Measurements from ENCODE around the gene RIN2.

Gene RIN2

DNA sequence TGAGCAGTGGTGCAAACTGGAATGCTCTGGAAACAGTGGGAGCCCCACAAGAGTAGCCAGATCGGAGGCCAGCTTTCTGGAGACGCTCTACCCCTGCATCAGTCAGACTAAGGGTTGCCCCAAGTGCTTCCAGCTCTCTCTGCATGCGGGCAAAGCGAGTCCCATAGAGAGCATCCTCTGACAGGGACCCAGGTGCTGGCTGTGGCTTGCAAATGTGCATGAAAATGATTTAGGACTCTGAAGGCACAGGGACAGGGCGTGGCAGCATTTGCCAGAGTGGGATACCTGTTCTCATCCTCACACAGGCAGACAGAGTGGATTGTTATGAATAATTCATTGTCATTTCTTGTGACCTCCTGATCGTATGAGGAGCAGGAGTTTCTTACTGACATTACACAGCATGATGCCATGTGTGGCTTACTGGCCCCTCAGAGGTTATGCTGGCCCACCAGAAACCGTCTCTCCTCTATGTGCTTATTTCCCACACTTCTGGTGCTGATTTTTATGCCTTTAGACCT lies 10.3 kb downstream of the RIN2 start:
- DNase-seq = no peak

DNA sequence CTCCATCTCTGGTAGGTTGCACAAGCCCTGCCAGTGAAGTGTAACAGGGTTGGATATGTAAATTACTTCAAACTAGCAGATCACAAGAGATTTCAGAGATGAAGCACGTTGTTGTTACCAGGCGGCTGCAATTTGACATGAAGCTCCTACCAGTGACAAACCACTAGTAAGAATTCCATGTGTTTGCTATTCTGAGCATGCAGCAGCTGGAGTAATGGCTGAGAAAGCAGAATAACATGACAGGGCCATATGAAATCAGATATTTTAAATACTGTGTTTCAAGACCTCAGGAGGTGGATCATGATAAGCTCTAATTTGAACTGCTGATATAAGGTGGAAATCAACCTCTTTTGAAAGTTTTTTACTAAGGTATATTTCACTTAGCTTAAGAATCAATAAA lies 11.4 kb downstream of the RIN2 start:
- DNase-seq = no peak

DNA sequence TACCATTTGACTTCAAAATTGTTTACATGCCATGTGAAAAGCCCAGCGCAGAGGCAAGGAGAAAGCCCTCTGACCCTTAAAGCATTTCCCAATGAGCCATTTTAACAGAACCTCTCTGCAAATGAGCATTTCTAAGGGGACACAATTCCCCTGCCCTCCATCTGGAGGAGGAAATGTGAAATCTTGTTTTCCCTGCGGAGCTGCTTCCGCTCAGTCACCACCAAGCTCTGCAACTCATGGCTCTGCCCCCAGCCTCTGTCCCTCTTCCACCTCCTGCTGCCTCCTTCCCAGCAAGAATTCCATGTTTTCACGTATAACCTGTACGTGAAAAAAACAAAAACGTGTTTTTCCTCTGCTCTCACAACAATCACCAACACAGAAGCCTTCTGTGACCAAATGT lies 12.3 kb downstream of the RIN2 start:
- no peak for DNase-seq

DNA sequence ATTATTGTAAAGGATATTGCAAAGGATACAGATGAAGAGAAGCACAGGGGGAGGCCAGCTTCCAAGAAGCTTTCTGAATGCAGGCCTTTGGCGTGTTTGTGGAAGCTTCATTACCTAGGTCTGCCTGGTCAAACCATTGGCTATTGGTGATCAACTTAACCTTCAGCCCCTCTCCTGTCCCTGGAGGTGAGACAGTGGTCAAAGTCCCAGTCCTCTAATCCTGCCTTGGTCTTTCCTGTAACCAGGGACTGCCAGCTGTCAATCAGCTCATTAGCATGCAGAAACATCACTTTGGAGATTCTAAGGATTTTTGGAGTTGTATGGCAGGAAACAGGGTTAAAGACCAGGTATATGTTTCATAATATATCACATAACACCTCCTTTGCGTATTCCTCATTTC lies 13.0 kb downstream of the RIN2 start:
- DNase-seq = no peak

DNA sequence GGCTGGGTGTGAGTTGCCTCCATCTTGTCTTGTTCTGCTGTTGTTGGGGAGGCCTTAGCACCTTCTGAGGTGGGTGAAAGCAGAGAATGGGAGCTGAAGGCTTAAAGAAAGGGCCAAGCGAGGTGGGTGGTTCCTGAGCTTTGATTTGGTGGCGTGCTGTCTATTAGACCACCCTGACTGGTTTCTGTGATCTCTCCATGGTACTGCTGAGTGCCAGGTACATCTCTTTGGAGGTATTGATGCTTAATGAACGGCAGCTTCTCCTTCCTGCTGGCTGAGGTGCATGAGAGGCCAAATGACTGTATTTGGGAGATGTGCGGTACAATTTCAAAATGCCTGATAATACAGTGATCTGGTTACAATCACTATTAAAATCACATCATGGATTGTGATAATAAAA lies 15.4 kb downstream of the RIN2 start:
- no peak for DNase-seq

DNA sequence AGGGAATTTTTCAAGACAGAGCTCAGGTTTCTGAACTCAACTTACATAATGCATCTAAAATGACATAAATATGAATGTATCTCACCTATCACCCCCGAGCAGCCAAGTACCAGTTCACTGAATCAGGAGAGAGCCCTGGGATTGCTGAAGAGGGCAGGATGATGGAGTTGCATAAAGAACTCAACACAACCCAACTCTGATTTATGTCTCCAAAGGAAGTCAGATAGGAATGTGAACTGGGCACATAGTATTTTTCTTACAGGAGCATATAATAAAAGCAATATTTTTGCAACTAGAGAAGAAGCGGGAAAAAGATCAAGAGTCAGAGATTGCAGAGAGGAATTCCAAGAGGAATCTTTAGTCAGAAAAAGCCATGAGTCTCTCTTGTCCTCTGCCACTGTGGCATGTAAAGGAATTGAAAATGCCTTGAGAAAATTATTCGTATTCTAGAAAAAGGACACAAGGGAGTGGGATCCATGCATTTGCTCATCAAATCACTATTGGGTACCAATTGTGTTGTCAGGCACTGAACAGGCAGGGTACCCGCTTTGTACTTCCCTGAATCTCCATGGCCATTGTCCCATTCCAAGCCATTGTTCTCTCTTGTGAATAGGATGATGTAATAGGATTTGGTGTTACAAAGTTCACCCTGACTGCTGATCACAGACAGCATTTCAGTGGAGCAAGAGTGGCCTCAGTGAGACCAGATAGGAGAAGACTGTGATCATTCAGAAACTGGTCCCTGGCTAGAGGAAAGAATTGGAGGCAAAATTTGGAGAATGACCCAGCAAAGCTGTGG lies 16.3 kb downstream of the RIN2 start:
- no peak for DNase-seq

DNA sequence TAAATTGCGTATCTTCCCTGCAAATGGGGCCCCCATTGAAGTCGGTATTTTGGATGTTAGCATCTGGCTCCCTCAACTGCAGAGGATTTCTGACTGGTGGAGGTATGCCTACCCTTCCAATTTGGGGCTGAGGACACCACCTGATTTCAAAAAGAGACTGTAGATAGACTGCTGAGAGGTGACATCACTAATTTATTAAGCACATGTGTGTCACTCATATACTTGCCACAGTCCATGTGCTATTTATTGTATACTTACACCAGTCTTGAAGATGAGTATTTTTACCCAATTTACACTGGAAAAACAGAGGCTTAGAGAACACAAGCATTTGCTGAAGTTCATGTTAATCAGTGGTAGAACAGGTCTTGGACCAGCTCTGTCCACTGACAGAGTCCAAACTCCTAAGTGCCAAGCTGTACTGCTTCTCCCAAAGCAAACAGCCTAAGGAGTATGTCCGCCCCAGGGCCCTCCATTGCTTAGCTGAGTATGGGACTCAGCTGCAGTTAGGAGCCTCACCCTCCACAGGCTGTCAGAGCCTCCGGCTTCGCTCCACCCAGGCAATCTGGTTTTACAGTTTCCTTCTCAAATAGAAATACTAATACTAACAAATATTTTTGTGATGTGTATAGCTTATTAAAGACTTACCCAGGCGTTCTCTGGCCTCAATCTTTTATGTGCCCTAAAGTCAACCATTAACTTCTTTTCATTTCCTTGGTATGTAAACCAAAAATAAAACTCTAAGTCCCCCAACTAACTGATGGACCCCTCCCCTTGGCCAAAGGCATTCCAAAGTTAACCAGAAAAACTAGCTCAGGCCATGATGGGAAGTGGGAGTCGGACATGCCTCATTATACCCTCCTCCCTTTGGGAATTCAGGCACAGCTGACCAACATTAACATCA lies 17.5 kb downstream of the RIN2 start:
- DNase-seq = peak; percentile 67

DNA sequence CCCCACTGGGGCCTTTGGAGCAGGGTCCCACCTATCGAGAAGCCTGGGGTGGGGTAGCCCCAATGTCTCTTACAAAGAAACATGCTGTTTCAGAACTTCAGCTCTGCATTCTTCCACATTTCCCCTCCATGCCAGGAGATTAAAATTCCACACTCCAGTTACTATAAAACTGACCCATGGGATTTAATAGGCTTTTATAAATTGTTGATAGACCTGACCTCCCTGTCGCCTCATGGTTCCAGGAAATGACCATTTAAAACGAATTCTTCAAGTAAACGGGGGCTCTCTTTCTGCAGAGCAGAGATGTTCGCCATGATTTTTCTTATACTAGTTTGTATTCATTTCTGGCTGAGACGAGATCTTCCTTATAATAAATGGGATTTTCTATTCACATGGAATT lies 19.3 kb downstream of the RIN2 start:
- no peak for DNase-seq

DNA sequence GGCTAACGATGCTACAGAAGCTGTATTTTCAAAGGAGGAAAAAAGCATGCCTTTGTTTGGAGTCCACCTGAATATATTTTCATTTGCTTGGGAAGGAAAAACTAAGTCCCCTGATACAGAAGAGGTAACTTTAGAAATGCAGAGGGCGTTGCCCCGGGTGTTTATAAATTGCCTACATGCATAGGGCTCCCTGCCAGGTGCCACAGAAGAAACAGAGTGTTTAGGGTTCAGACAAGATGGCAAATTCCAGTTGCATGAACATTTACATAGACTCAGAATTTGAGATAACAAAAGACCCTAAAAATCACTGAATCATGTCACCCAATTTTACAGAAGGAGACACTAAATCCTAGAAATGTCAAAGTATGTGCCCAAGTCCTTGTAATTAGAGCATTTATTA lies 19.9 kb downstream of the RIN2 start:
- no peak for DNase-seq

DNA sequence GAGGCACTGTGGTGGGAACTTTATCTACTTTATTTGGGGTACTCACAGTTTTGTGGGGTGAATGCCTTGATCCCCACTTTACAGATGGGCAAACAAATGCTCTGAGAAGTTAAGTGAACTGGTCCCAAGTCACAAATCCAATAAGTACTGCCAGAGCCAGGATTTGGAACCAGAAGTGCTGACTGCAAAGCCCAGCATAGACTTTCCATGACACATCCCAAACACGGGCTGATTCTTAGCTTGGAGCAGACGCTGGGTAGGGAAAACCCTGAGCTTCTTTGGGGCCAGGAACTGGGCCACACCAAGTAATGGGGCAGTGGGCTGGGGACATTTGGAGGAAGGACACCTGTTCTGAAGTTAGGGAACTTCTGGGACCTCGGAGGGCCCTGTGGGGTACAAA lies 20.3 kb downstream of the RIN2 start:
- DNase-seq = no peak

DNA sequence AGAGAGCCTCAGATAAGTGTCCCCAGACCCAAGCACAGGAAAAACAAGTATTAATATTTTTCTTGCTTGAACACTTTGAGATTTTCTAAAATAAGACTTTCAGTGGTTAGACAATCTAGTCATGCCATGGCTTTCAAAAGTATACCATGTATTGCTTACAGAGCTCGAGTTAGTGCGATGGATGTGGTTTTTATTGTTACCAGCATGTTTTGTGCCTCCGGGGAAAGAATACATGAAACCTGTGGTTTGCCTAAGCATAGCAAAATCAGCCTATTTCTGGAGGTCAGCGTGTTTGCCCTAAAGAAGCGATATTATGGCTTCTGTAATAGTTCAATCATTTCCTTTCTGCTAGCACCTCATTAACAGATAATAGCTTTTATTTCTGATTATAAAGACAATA lies 21.6 kb downstream of the RIN2 start:
- no peak for DNase-seq

DNA sequence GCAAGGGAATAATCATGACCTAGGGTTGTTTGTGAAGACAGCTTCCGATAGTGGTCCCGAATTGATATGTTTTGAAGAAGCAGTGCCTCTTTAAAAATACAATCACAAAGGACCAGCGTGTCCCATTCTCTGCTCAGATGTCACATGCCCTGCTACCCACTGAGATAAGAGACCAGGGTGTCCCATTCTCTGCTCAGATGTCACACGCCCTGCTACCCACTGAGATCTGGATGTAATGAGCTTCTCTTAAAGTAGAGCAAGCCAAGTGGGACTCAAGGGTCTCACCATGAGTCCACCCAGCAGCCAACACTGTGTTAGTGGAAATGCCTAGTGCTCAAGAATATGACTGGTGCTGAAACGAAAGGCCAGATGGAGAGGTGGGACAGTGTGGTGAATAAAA lies 22.2 kb downstream of the RIN2 start:
- DNase-seq = no peak

DNA sequence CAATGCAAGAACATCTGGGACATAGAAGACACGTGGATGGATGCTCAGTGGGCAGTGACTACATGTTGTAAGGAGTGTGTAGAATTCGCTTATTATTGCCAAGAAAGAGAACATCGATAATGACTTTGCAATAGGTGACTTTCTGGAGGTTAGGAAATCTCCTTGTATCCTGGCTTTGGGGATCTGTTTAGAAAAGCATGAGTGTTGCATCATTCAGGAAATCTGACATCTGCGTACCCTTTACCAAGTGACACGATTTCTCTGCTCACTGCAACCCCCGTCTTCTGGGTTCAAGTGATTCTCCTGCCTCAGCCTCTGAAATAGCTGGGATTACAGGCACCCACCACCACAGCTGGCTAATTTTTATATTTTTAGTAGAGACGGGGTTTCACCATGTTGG lies 23.2 kb downstream of the RIN2 start:
- no peak for DNase-seq

DNA sequence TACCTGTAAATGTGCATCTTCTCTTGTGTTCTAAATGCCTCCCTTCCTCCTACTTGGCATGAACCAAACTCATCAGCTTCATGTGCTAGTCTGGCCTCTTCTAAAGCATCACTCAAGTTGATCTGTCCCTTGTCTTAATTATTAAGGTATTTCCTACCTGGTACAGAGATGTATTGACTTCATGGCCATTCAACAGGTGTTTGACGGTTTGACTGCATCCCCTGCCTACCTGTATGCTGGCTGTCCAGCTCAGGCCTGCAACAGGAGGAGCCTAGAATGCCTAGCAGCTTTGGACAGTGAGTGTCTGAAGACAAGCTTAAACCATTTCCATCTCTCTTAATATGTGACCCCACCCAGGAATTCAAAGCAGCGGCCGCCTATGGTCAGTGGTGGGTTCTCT lies 24.6 kb downstream of the RIN2 start:
- no peak for DNase-seq

DNA sequence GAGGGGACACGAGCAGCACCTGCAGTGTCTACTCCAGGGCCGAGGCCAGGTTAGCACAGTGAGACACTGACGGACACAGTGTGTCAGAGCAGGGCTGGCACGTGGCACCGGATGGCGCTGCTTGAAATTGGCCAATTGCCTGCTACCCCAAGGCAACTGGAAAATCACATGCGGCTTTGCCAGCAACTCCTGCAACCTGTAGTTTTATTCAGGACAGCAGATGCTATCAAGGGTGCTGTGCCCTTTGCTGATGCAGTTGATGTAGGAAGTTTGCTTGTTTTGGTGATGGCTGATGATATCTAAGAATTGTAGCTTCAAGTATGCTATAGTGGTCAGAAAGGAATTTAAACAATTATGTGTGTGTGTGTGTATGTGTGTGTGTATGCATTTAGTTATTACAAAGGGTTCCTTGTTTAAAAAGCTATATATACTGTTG lies 25.9 kb downstream of the RIN2 start:
- peak; percentile 79 for DNase-seq

DNA sequence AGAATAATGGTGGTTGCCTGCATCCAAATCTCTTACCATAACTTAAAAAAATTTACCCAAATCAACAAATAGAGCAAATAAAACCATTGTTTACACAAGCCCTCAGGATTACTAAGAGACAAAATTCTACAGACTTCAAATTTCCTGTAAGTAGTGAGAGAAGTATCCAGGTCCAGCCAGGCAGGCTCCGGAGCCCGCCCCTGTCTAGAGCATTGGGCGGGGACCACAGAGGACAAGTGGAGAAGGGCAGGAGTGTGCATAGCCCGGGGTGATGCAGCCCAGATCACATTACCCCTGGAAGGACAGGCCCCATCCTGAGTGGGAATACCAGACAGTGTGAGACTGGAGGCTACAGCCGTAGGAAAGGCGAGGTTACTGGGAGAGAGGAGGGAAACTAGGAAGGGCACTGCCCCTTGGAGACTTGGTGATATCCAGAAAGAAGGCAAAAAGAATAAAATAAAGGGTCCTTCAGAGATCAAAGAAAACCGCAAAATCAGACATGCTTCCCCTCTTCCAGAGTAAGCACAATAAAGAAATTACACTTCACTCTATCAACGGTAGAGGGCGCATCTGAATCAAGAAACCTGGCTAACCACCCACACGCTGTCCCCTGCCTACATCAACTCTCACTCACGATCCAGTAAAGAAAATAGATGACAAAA lies 26.6 kb downstream of the RIN2 start:
- DNase-seq = peak; percentile 97

DNA sequence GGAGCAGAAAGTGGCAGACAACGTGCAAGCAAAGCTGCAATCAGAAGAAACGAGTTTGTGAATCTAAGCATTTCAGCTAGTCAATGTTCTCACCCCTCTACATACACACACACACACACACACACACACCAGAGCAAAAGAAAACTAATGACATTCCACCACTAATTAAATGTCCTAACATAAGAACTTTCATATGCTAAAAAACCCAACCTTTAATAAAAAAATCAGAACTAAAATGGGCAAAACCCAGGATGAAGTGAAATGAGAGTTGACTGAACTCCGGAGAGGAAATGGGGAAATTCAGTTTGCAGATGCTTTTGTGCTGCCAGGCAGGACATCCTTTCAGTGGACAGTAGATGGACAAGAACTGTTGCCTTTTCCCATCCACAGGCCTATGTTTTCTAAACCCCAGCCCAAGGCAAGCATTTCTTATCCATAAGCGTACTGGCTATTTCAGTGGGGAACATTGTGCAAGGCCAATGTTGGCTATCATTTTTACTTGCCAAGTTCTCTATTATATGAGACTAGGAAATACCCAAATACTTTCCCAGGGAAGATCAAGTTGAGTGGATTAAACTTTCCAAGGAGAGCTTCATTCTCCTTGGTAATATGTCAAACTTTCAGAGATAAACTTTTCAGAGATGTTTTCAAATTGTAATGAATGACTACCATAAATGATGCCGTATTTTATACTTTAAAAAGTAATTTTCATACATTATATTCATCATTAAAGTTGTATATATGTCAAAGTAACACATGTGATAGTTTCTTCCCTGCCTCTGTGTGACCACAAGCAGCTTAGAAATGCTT lies 27.3 kb downstream of the RIN2 start:
- no peak for DNase-seq

DNA sequence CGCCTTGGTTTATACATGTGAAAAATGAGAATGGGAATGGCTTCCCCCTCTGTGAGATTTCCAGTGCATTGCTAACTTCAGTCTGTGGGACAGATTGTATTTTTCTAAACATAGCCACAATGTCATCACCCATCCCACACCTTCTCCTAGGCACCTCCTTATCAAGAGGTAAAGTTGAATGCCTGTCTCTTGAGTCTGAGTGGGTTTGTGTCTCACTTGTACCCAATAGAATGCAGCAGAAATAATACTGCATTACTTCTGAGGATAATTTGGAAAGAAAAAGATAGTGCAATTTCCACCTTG lies 27.9 kb downstream of the RIN2 start:
- no peak for DNase-seq

DNA sequence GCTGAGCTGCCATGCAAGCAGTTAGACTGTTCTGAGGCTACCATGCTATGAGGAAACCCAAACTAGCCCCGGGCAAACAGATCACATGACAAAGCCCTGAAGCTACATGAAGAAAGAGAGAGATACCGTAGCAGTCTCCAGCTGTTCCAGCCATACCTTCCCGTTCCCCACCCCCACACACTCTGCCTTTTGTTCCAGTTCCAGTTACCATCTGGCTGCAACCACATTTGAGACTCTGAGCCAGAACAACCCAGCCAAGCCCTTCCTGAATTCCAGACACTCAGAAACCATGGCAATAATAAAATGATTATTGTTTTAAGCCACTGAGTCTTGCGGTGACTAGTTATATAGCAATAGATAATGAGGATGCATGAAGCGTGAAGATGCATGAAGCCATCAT lies 28.3 kb downstream of the RIN2 start:
- peak; percentile 92 for DNase-seq

DNA sequence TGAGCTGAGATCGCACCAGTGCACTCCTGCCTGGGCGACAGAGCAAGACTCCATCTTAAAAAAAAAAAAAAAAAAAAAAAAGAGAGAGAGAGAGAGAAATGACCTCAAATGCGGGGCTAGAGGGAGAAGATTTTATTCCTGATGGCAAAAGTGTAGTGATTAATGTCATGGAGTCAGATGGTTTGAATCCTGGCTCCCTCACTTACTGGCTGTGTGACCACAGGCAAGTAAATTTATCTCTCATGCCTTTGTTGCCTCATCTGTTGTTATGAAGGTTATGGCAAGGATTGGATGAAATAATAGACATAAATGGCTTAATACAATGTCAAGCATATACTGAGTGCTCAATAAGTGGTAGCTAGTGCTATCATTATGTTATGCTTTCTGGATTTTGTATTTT lies 29.3 kb downstream of the RIN2 start:
- DNase-seq = no peak

DNA sequence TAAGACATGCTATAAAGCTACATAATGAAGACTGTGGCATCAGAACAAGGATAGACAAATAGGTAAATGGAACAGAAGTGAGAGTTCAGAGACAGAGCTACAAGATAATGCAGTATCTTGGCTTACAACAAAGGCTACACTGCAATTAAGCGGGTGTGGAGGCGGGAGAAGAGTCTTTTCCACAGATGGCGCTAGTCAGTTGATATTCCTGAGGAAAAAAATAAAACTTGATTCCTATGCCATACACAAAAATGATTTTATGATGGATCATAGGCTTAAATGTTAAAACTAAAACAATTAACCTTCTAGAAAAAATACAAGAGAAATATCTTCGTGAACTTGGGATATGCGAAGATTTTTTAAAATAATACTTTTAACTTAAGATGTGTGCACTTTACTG lies 31.0 kb downstream of the RIN2 start:
- DNase-seq = no peak

DNA sequence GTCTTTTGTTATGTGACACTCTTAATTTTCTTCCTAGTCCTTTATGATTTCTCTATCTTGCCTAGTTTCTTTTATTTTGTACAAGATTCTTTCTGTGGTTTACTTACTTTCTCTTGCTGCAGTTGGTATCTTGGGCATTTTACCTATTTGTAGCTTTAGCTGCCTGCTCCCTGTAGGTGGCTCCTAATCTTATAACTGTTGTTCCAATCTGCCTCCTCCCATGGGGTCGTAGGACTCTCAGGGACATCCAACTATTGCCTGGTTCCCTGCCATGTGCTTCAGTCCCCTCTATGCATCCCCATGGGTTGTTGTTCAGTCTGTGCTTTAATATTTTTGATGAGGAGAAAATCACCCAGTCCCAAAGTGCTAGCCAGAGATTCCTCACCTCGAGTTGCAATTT lies 31.4 kb downstream of the RIN2 start:
- no peak for DNase-seq

DNA sequence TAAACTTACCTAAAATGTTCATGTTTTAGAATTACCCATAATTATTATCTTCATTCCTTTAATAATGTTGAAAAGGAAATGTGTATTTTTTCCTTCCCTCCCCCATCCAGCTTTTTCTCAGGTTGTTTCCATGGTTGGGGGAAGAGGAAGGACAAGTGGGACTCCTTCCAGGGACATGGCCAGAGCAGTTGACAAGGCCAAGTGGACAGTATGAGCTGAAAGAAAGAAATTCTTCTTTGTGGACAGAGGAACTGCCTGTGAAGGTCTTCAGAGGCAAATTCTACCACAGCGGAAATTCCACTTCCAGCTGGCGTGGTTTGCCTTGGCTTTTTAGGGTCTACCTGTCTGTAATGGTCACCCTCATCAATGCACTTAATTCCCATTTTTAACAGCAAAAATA lies 33.8 kb downstream of the RIN2 start:
- no peak for DNase-seq

Data from islet precursor cell (in vitro differentiated cells).